Stimulated activated CD8-positive, alpha-beta memory T cell treated with anti-CD3 and anti-CD28 coated beads, Interleukin-7, amount 100 ng/mL, for 4 hours (primary cell): ENCODE results near the gene KRTAP3-2.

Experiments used
- DNase-seq, 2 donors: peaks; one replicate each; pipeline ENCODE4 v3.0.0-alpha.2; 2020; ENCODE audit warnings: low read depth in 2 of 2

KRTAP3-2 gene

GRCh38 chr17:40963838-40964237, 35.9 kb downstream of the KRTAP3-2 start:
- DNase-seq, result no peak

GRCh38 chr17:40962059-40962561, 37.6 kb downstream of the KRTAP3-2 start:
- no peak for DNase-seq

- DNase-seq, result no peak
These were observed 38.1 kb downstream of the KRTAP3-2 start for GRCh38 chr17:40961591-40961990.

- DNase-seq, result no peak
These were observed 39.6 kb downstream of the KRTAP3-2 start for GRCh38 chr17:40960144-40960543.

DNA sequence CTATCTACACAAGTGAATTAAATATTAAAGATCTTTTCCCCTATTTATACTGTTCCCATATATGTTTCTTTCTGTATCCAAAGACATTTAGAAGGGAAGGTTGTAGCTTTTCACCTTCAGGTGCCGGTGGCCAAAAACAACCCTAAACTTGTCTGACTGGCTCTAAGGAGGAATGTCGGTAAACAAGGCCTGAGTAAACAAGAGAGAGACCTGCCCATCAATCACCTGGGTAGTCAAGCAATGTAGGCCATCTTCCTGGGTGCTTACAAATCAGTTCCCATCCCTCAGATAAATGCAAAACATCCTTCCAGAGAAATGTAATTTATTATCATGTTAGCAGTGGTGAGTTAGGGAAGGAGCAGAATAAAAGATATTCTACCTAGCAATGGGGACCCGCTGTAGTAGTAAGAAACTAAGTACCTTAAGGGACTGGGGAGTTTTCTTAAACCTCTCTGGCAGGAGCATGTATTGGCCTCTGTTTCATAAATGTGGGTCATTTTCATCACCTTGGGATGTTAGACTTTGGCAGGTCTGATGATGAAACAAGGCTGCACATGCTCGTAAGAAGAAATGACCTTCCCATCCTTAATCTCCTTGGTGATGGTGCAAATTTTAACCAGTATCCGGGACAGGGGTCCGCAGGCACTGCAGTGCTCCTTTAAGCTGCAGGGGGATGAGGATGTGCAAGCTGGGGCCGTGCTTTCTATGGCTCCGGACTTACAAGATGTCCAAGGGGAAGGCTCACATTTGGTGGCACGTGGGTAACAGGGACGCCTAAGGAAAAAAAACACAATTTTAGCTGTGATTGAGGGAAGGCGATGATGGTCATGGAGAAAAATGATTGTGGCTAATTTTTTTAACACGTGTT, 41.4 kb downstream of the KRTAP3-2 start:
- no peak for DNase-seq

GRCh38 chr17:40956401-40957254, 43.1 kb downstream of the KRTAP3-2 start:
- DNase-seq, result no peak

GRCh38 chr17:40953881-40954280, 45.8 kb downstream of the KRTAP3-2 start:
- DNase-seq, result no peak

- DNase-seq, result no peak
These were observed 47.0 kb downstream of the KRTAP3-2 start for GRCh38 chr17:40952661-40953060.

DNA sequence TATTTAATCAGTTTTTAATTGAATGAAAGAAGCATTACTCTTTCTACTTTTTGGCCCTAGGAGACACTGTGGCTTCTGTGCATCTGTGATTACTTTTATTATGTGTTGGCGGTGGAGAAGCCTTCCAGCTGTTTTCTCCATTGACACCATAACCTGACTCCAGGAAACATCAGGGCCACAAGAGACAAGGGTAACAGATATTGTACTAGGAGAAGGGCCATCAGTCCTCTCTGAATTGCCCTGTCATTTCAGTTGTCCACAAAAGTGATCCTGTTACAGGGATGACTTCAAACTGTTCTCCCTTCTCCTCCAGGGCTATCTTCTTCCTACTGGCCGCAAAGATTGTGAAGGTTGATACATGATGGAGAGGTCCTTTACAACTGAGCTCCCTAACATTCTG, 47.6 kb downstream of the KRTAP3-2 start:
- DNase-seq, result no peak

- DNase-seq, result no peak
These were observed 48.6 kb downstream of the KRTAP3-2 start for GRCh38 chr17:40951011-40951622.

DNA sequence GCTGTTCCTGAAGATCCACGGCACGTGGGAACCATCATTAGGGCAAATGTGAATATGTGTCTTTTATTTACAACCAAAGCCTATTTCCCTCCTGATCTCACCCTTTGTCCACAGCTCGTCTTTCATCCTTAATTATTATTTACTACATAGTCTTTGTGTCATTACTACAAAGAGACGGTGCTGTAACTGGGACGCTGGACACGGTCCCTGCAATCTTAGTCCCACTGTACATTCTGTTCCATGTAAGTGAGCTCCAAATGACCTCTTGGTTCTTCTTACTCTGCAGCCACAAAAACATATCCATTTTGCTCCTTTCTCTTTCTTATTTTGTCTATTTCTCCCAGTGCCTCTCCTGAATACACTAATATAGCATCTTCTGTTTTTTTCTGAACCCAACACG, 49.5 kb downstream of the KRTAP3-2 start:
- DNase-seq, result no peak

- DNase-seq, result no peak
These were observed 50.3 kb downstream of the KRTAP3-2 start for GRCh38 chr17:40949418-40949817.
